NCI-H524 (cell line): ENCODE measurements around the gene DNMT1.

ENCODE experiments used
- DNase-seq, 2 experiments: peaks; one replicate each; lab custom pipeline; 2025; lab: John Stamatoyannopoulos, UW

Gene DNMT1

GRCh38 chr19:10141479-10141878 is 53.3 kb downstream of the DNMT1 start:
- DNase-seq: no peak

GRCh38 chr19:10139952-10140351 is 54.8 kb downstream of the DNMT1 start:
- DNase-seq: no peak

- DNase-seq: no peak
Measured at GRCh38 chr19:10138879-10139795, 55.6 kb downstream of the DNMT1 start.

GRCh38 chr19:10137751-10138682 is 56.7 kb downstream of the DNMT1 start:
- no peak for DNase-seq

GRCh38 chr19:10136936-10137335 is 57.8 kb downstream of the DNMT1 start:
- no peak for DNase-seq

- no peak for DNase-seq
Measured at GRCh38 chr19:10135551-10136334, 59.0 kb downstream of the DNMT1 start.

- DNase-seq: no peak
Measured at GRCh38 chr19:10134040-10134439, 60.7 kb downstream of the DNMT1 start.

- no peak for DNase-seq
Measured at GRCh38 chr19:10133596-10133995, 61.2 kb downstream of the DNMT1 start.

- no peak for DNase-seq
Measured at GRCh38 chr19:10132905-10133304, 61.8 kb downstream of the DNMT1 start.

GRCh38 chr19:10126213-10126639 is 68.5 kb downstream of the DNMT1 start:
- DNase-seq: no peak

GRCh38 chr19:10124429-10124828 is 70.3 kb downstream of the DNMT1 start:
- no peak for DNase-seq

GRCh38 chr19:10122045-10122444 is 72.7 kb downstream of the DNMT1 start:
- DNase-seq: no peak

GRCh38 chr19:10120538-10121189 is 74.1 kb downstream of the DNMT1 start:
- no peak for DNase-seq

- DNase-seq: no peak
Measured at GRCh38 chr19:10118960-10119359, 75.8 kb downstream of the DNMT1 start.

GRCh38 chr19:10116866-10117616 is 77.7 kb downstream of the DNMT1 start:
- no peak for DNase-seq

GRCh38 chr19:10116085-10116865 is 78.5 kb downstream of the DNMT1 start:
- DNase-seq: no peak

- DNase-seq: peak in 1 of 2 experiments; percentile 41
Measured at GRCh38 chr19:10115392-10116084, 79.2 kb downstream of the DNMT1 start.

- no peak for DNase-seq
Measured at GRCh38 chr19:10114651-10115391, 79.9 kb downstream of the DNMT1 start.
